K562 (cell line): ENCODE measurements around the gene CAPN7. TPM values are rescaled to one million over a fixed set of nuclear protein-coding genes. Genes with fewer than 3 reads are reported as not detected.

Experiments used
- ATAC-seq: fragments of 200-7000 bp; cut with Tn5 transposase; 3 replicates; pipeline ENCODE4 v1.9.1; 2020; ENCODE audit warnings: moderate library complexity
- BruUV-seq: library from RNA; stranded (reverse); fragments of 400-500 nt; replicated peaks from 2 replicates; lab custom pipeline; 2021; lab: Mats Ljungman, UMichigan
- CTCF ChIA-PET: fragments of 300-600 bp; formaldehyde crosslinking; extraction: SDS; loops from one replicate; lab custom pipeline; 2021; ENCODE audit warnings: low intra/inter-chr PET ratio; lab: Yijun Ruan, JAX
- POLR2A ChIA-PET: fragments of 300-600, 350-650 bp; sonication (Branson Sonifier 250); formaldehyde crosslinking; extraction: SDS; loops from one replicate; lab custom pipeline; 2021; ENCODE audit warnings: antibody characterized with exemption, inconsistent platforms; lab: Yijun Ruan, JAX
- DNase-seq, 4 experiments: peaks; one replicate each; pipeline versions ENCODE4 v3.0.0 to v3.0.0-alpha.2; 2011 to 2018; ENCODE audit warnings: low spot score in 3 of 4, mixed read lengths in 3 of 4; ENCODE audit errors: extremely low read depth in 1 of 4
- FAIRE-seq: peaks from 2 replicates; lab custom pipeline; 2011; peaks lifted over from hg19 to GRCh38; lab: Jason Lieb, UNC
- H2AFZ ChIP-seq: 2 replicates; pipeline ENCODE4 v1.6.0; 2011; ENCODE audit warnings: low read depth, low read length, control low read depth, inconsistent platforms
- H3K27ac ChIP-seq: fragments of 200-600 bp; 3 replicates; pipeline ENCODE4 v1.8.0; 2011; ENCODE audit warnings: low read depth, mild to moderate bottlenecking, control low read depth, inconsistent platforms, low read length, moderate library complexity, mixed read lengths; ENCODE audit errors: extremely low read depth
- H3K27me3 ChIP-seq, 2 experiments: fragments of 300-600 bp in 1 of 2; 2 replicates in 1 of 2; 3 replicates in 1 of 2; pipeline versions ENCODE4 v1.6.0 to v1.8.0; 2011; ENCODE audit warnings: inconsistent platforms in 2 of 2, low read length in 2 of 2, mild to moderate bottlenecking in 1 of 2, mixed read lengths in 1 of 2, moderate library complexity in 1 of 2; ENCODE audit not compliant: control insufficient read depth in 2 of 2, insufficient read depth in 2 of 2
- H3K36me3 ChIP-seq: fragments of 300-600 bp; 3 replicates; pipeline ENCODE4 v1.8.0; 2011; ENCODE audit warnings: mild to moderate bottlenecking, low read length, inconsistent platforms; ENCODE audit not compliant: control insufficient read depth, insufficient read depth
- H3K4me1 ChIP-seq, 2 experiments: fragments of 200-600 bp in 1 of 2; replicated peaks in 1 of 2; 2 replicates in 1 of 2; 3 replicates in 1 of 2; pipeline versions ENCODE4 v1.5.1 to v1.8.0; 2011; ENCODE audit warnings: inconsistent platforms in 2 of 2, low read length in 2 of 2, mild to moderate bottlenecking in 1 of 2, mixed read lengths in 1 of 2, moderate library complexity in 1 of 2; ENCODE audit not compliant: control insufficient read depth in 2 of 2, insufficient read depth in 2 of 2
- H3K4me2 ChIP-seq: 2 replicates; pipeline ENCODE4 v1.6.1; 2011; ENCODE audit warnings: low read length, control low read depth, inconsistent platforms, mixed read lengths; ENCODE audit not compliant: insufficient read depth
- H3K4me3 ChIP-seq: fragments of 200-600 bp; sonication (generic), shearing (Covaris generic); 2 replicates; pipeline ENCODE4 v1.5.1; 2016; ENCODE audit warnings: control low read depth, inconsistent platforms
- H3K79me2 ChIP-seq: fragments of 200-600 bp; 3 replicates; pipeline ENCODE4 v1.8.0; 2011; ENCODE audit warnings: low read length, inconsistent platforms; ENCODE audit not compliant: control insufficient read depth, insufficient read depth
- H3K9ac ChIP-seq, 2 experiments: 2 replicates each; pipeline versions ENCODE4 v1.6.0 to v1.6.1; 2011; ENCODE audit warnings: low read depth in 2 of 2, low read length in 2 of 2, control low read depth in 1 of 2, inconsistent platforms in 1 of 2, mild to moderate bottlenecking in 1 of 2, mixed read lengths in 1 of 2; ENCODE audit not compliant: insufficient read depth in 1 of 2
- H3K9me1 ChIP-seq: one replicate; pipeline ENCODE4 v1.6.0; 2011; ENCODE audit warnings: inconsistent platforms, mild to moderate bottlenecking, low read length, moderate library complexity; ENCODE audit not compliant: control insufficient read depth, insufficient read depth
- H3K9me3 ChIP-seq: replicated peaks from 2 replicates; pipeline ENCODE4 v1.5.1; 2011; ENCODE audit warnings: low read depth, low read length, inconsistent platforms; ENCODE audit not compliant: control insufficient read depth, insufficient read depth
- H4K20me1 ChIP-seq: replicated peaks from 2 replicates; pipeline ENCODE4 v1.6.1; 2011; ENCODE audit warnings: low read length, inconsistent platforms, mixed read lengths; ENCODE audit not compliant: control insufficient read depth, insufficient read depth
- CTCF ChIP-seq, 3 experiments: IDR thresholded peaks in 2 of 3; conservative IDR thresholded peaks in 1 of 3; 2 replicates each; pipeline ENCODE4 v1.5.1; 2011 to 2012; ENCODE audit warnings: low read length in 3 of 3, mild to moderate bottlenecking in 3 of 3, control low read depth in 2 of 3, improper control_type of control experiment in 1 of 3, inconsistent platforms in 1 of 3, low read depth in 1 of 3, mixed read lengths in 1 of 3, moderate library complexity in 1 of 3; ENCODE audit not compliant: insufficient read depth in 2 of 3
- RAD21 ChIP-seq, 2 experiments: fragments of 250-450 bp in 1 of 2; fragments of 450-650 bp in 1 of 2; sonication (Bioruptor Pico) in 1 of 2; formaldehyde crosslinking in 1 of 2; IDR thresholded peaks in 1 of 2; conservative IDR thresholded peaks in 1 of 2; 2 replicates each; pipeline versions ENCODE4 v1.4.0 to v1.8.0; 2020 to 2022; ENCODE audit warnings: mild to moderate bottlenecking in 2 of 2, moderate library complexity in 1 of 2
- ZNF644 ChIP-seq: fragments of 200-800 bp; sonication (Bioruptor generic); IDR thresholded peaks from 2 replicates; pipeline ENCODE4 v1.6.1; 2016; ENCODE audit warnings: low read depth, missing genetic modification characterization, missing compliant biosample characterization
- WGBS: fragments of 100-300 bp; shearing (Covaris generic); methylation state at CpG from one replicate; pipeline ENCODE4 v1.1.6; 2016; ENCODE audit warnings: low coverage, mixed read lengths; ENCODE audit not compliant: insufficient coverage; ENCODE audit errors: missing lambda C conversion rate; 5-methylcytosine and 5-hydroxymethylcytosine counted together
- in situ Hi-C: fragments of 300-500 bp; cut with MboI; formaldehyde crosslinking; loops from 4 replicates; pipeline ENCODE4 v1.15.0; 2018; ENCODE audit warnings: inconsistent platforms, mixed read lengths
- intact Hi-C: fragments of 100-400 bp; cut with micrococcal nuclease; formaldehyde crosslinking; loops from 2 replicates; pipeline ENCODE4 v1.14.2; 2022
- polyA plus RNA-seq, 8 experiments: library from polyadenylated mRNA; depleted of rRNA in 4 of 8; stranded (reverse) in 5 of 8; unstranded in 3 of 8; fragments of >200 nt; fragmentation: Nextera tagmentation in 2 of 8; fragmentation: Illumina TruSeq in 1 of 8; extraction: Ambion mirVana in 2 of 8; extraction: Trizol in 1 of 8; gene quantifications; 2 replicates each; pipeline versions ENCODE4 v1.2.1 to v1.2.3, GENCODE V29; 2011 to 2014; ENCODE audit warnings: inconsistent platforms in 1 of 8, missing spikeins in 1 of 8
- total RNA-seq, 7 experiments: library from RNA; depleted of rRNA in 6 of 7; stranded (reverse); fragments of >200 nt in 6 of 7; fragmentation: Illumina TruSeq in 2 of 7; extraction: Trizol in 2 of 7; gene quantifications; 2 replicates each; pipeline versions ENCODE4 v1.2.1 to v1.2.3, GENCODE V29; 2011 to 2021; ENCODE audit warnings: low replicate concordance in 1 of 7

The CAPN7 gene
- total and polyA plus RNA-seq, 9 of the 15 experiments (the other 6 are each of a cell fraction or from before 2014, with no cell fraction given): 6.5 to 42.7 (median 32.7) TPM

DNA sequence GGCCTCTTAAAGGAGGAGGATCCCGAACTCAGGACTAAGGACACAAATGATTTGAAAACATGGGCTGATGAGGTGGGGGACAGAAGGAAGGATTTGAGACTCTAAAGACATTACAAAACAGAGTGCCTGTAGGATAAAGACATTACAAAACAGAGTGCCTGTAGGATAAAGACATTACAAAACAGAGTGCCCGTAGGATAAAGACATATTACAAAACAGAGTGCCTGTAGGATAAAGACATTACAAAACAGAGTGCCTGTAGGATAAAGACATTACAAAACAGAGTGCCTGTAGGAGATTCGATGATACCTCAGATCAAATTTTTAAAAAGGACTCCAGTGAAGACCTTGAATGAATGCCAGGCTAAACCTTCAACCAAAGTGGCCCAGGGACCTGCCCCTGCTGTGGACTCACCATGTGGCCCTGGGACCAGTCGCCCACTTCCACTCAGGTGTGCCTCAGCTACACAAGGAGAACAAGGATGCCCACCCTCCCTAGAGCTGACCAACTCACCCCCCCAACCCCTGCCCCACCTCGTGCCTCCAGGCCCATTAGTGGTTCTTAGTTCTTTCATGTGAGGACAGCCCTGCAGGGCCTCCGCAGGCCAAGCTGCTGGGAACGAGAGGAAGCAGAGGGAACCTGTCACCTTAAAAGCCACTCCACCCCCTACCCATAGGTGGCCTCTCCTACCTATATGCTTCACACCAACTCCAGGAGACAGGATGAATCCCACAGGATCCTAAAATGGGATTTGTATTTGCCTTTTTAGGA, 66.6 kb downstream of the CAPN7 start:
- TF ChIP-seq CTCF (IDR thresholded peaks at IDR 0.05 in 2 of 3, conservative IDR thresholded peaks at IDR 0.05 in 1 of 3; ENCODE audit: insufficient read depth in 2 of 3, low read depth in 1 of 3, low read length in 3 of 3) (peak in 2 of 3 experiments; percentile 14 to 17; a peak in 1 of 6 replicates), ZNF644 (no peak), RAD21 (CRISPR knock-in tag; conservative IDR thresholded peaks at IDR 0.05 in 1 of 2, IDR thresholded peaks at IDR 0.05 in 1 of 2) (peak in 1 of 2 experiments; percentile 21; a peak in 1 of 4 replicates)
- in situ Hi-C loops: no loop called here
- POLR2A ChIA-PET: no interaction called here

More for the DNA sequence above, 66.6 kb downstream of the CAPN7 start:
- WGBS: 80% methylated on average over 6 of the region's 7 CpGs
- no peak overlapping the region for H2AFZ ChIP-seq
- H3K9me3 ChIP-seq: no peaks in the 10 kb centered on the region
- BruUV-seq: no TSS peak
- peaks cover 6% of the 10 kb centered on the region; the same call in 1 of the 3 replicates for H3K79me2 ChIP-seq
- H3K27ac ChIP-seq: no peak overlapping the region
- CTCF ChIA-PET: no interaction called here
- FAIRE-seq: no peak
- no peak overlapping the region for H3K4me2 ChIP-seq
- DNase-seq: no peak
- peaks cover 41 to 43% of the 10 kb centered on the region in 2 experiments for H3K4me1 ChIP-seq
- H3K9me1 ChIP-seq: no peaks in the 10 kb centered on the region
- H3K9ac ChIP-seq: no peak overlapping the region
- intact Hi-C loops: no loop called here
- peaks cover 15% of the 10 kb centered on the region for H3K36me3 ChIP-seq
- H4K20me1 ChIP-seq: no peaks in the 10 kb centered on the region
- no peak overlapping the region for H3K4me3 ChIP-seq
- no peaks in the 10 kb centered on the region for H3K27me3 ChIP-seq
- no peak for ATAC-seq
